ENCODE data around the gene FXR2. TPM values are rescaled to one million over a fixed set of nuclear protein-coding genes. Genes with fewer than 3 reads are reported as not detected.

FXR2 gene
- 29.8 and 33.8 TPM in 2 replicates for total RNA-seq

GRCh38 chr17:7614425-7615264, at the start of gene FXR2:
Gene FXR2, minus strand, starts transcription at chr17:7614897. Its CDS starts 365 bp downstream, at chr17:7614532.

GRCh38 chr17:7650509-7651096, 35.9 kb upstream of the FXR2 start, which contains the start of gene ATP1B2:
Gene ATP1B2, plus strand, starts transcription at chr17:7650926. Its CDS starts 593 bp downstream, at chr17:7651519.

GRCh38 chr17:7629939-7630571, 15.4 kb upstream of the FXR2 start, which contains the start of gene SHBG:
Gene SHBG, plus strand, starts transcription at chr17:7630135. Its CDS starts 38 bp downstream, at chr17:7630173.

GRCh38 chr17:7627250-7628121, 12.8 kb upstream of the FXR2 start, which contains the start of gene SAT2:
Gene SAT2, minus strand, starts transcription at chr17:7627821. Its CDS starts 186 bp downstream, at chr17:7627635.

GRCh38 chr17:7589891-7590691, 24.6 kb downstream of the FXR2 start, which contains the start of gene SOX15:
Gene SOX15, minus strand, starts transcription at chr17:7590094. Its CDS starts 418 bp downstream, at chr17:7589676.

GRCh38 chr17:7583253-7584109, 31.2 kb downstream of the FXR2 start, which contains the start of gene MPDU1:
Gene MPDU1, plus strand, starts transcription at chr17:7583852. Its CDS starts 11 bp downstream, at chr17:7583863.

GRCh38 chr17:7579001-7579833, 35.5 kb downstream of the FXR2 start, which contains the start of gene CD68:
Gene CD68, plus strand, starts transcription at chr17:7579638. Its CDS starts 40 bp downstream, at chr17:7579678.

GRCh38 chr17:7561589-7562207, 53.0 kb downstream of the FXR2 start, which contains the start of gene SENP3:
Gene SENP3, plus strand, starts transcription at chr17:7561919. Its CDS starts 1,158 bp downstream, at chr17:7563077.

GRCh38 chr17:7558544-7559319, 56.0 kb downstream of the FXR2 start, which contains the start of gene TNFSF13:
Gene TNFSF13, plus strand, starts transcription at chr17:7558750. Its CDS starts 290 bp downstream, at chr17:7559040.

GRCh38 chr17:7548585-7549400, 65.9 kb downstream of the FXR2 start, which contains the start of gene TNFSF12:
Gene TNFSF12, plus strand, starts transcription at chr17:7549058. Its CDS starts 96 bp downstream, at chr17:7549154.

Other genes with a start within 250 kb of the FXR2 start
- 0.15 and 2.5 TPM in 2 replicates for gene TNK1, start 233.8 kb downstream of the FXR2 start, total RNA-seq
- gene PLSCR3, start 220.4 kb downstream of the FXR2 start, total RNA-seq, result 66.6 and 72.2 TPM in 2 replicates
- 41.1 and 116 TPM in 2 replicates for gene TMEM256, start 210.8 kb downstream of the FXR2 start, total RNA-seq
- 2.9 and 3.1 TPM in 2 replicates for gene NLGN2, start 207.1 kb downstream of the FXR2 start, total RNA-seq
- not detected in 2 replicates for gene SPEM1, start 194.6 kb downstream of the FXR2 start, total RNA-seq
- not detected in 2 replicates for gene SPEM2, start 189.3 kb downstream of the FXR2 start, total RNA-seq
- not detected in 2 replicates for gene SPEM3, start 186.0 kb downstream of the FXR2 start, total RNA-seq
- gene TMEM102, start 179.5 kb downstream of the FXR2 start, total RNA-seq, result 8.0 and 9.7 TPM in 2 replicates
- gene FGF11, start 175.4 kb downstream of the FXR2 start, total RNA-seq, result 0.20 TPM in 1 of 2 replicates, not detected in the other
- gene CHRNB1, start 169.8 kb downstream of the FXR2 start, total RNA-seq, result 3.5 and 10.1 TPM in 2 replicates
- 18.9 and 20.9 TPM in 2 replicates for gene ZBTB4, start 135.3 kb downstream of the FXR2 start, total RNA-seq
- gene SLC35G6, start 133.5 kb downstream of the FXR2 start, total RNA-seq, result not detected in 2 replicates
- 45.0 and 63.4 TPM in 2 replicates for gene POLR2A, start 130.5 kb downstream of the FXR2 start, total RNA-seq
- gene TNFSF12, start 65.8 kb downstream of the FXR2 start, total RNA-seq, result 15.9 and 16.8 TPM in 2 replicates
- gene TNFSF13, start 56.1 kb downstream of the FXR2 start, total RNA-seq, result 2.8 and 5.5 TPM in 2 replicates
- gene SENP3, start 53.0 kb downstream of the FXR2 start, total RNA-seq, result 88.5 and 94.1 TPM in 2 replicates
- 28.8 TPM in 2 replicates for gene CD68, start 35.3 kb downstream of the FXR2 start, total RNA-seq
- 308 and 329 TPM in 2 replicates for gene MPDU1, start 31.0 kb downstream of the FXR2 start, total RNA-seq
- gene SOX15, start 24.8 kb downstream of the FXR2 start, total RNA-seq, result not detected in 2 replicates
- 18.9 and 24.8 TPM in 2 replicates for gene SAT2, start 12.9 kb upstream of the FXR2 start, total RNA-seq
- gene SHBG, start 15.2 kb upstream of the FXR2 start, total RNA-seq, result 0.13 TPM in 1 of 2 replicates, not detected in the other
- gene ATP1B2, start 36.0 kb upstream of the FXR2 start, total RNA-seq, result not detected in 2 replicates
- gene TP53, start 72.6 kb upstream of the FXR2 start, total RNA-seq, result 85.9 and 87.5 TPM in 2 replicates
- gene WRAP53, start 73.6 kb upstream of the FXR2 start, total RNA-seq, result 20.5 and 21.6 TPM in 2 replicates
- 0.10 and 0.13 TPM in 2 replicates for gene EFNB3, start 90.3 kb upstream of the FXR2 start, total RNA-seq
- gene DNAH2, start 102.8 kb upstream of the FXR2 start, total RNA-seq, result 0.93 and 1.7 TPM in 2 replicates
- 0.87 and 1.0 TPM in 2 replicates for gene KDM6B, start 219.3 kb upstream of the FXR2 start, total RNA-seq
- 375 and 382 TPM in 2 replicates for gene TMEM88, start 240.2 kb upstream of the FXR2 start, total RNA-seq
- gene NAA38, start 242.7 kb upstream of the FXR2 start, total RNA-seq, result 128 and 161 TPM in 2 replicates
- 10.6 and 13.9 TPM in 2 replicates for gene CYB5D1, start 243.1 kb upstream of the FXR2 start, total RNA-seq